Left colon (tissue), 2 donors: ENCODE results near the gene RASAL2. TPM values are rescaled to one million over a fixed set of nuclear protein-coding genes. Genes with fewer than 3 reads are reported as not detected.
"Not testable (repeated sequence)": the region's sequence is repeated elsewhere in the genome, so short reads cannot be mapped to it uniquely, and the experiment has no call there.

ENCODE experiments used
- ATAC-seq: fragments of 200-7000 bp; cut with Tn5 transposase; one replicate; pipeline ENCODE4 v1.9.1; 2020; ENCODE audit warnings: mild to moderate bottlenecking, moderate library complexity
- DNase-seq, 2 donors: peaks; one replicate each; pipeline ENCODE4 v3.0.0-alpha.2; 2020
- intact Hi-C, 2 donors: fragments of 100-400 bp; cut with DNase I in 1 of 2; cut with micrococcal nuclease in 1 of 2; formaldehyde crosslinking; loops; one replicate each; pipeline versions ENCODE4 v1.11.2 to v1.14.0; 2022; cut with DNase I, micrococcal nuclease
- total RNA-seq, 2 donors: library from RNA; stranded (reverse); fragmentation: NEBNext Ultra II Directional; extraction: Animal tissue kit (Norgen Biotek cat#: 25700); gene quantifications; one replicate each; pipeline ENCODE4 v1.2.1, GENCODE V29; 2021
- donor health status: DM: no; HTN: no; CAD: no.
- donor health status: DM: yes; HTN: yes; CAD: no.

The RASAL2 gene
- total RNA-seq, 2 donors from 2014 or later = 14.5 to 17.3 TPM

- intact Hi-C loops = loop anchor here in 1 of 2 donors (2.0 kb wide), 1 partner anchor 191 kb away; no protein-coding TSS in a partner anchor
- DNase-seq (peak; percentile 52 to 81), ATAC-seq (peak; percentile 79)
Measured at GRCh38 chr1:178501705-178502329, 407.9 kb downstream of the RASAL2 start.

GRCh38 chr1:178502330-178502714 is 408.4 kb downstream of the RASAL2 start:
- ATAC-seq (no peak), DNase-seq (no peak)
- intact Hi-C loops = no loop called here

GRCh38 chr1:178502856-178503255 is 409.0 kb downstream of the RASAL2 start:
- intact Hi-C loops = no loop called here
- DNase-seq (no peak), ATAC-seq (no peak)

- intact Hi-C loops, DNase-seq, ATAC-seq: not testable (repeated sequence)
Measured at GRCh38 chr1:178503316-178503715, 409.4 kb downstream of the RASAL2 start.

GRCh38 chr1:178503849-178504248 is 409.9 kb downstream of the RASAL2 start:
- intact Hi-C loops = no loop called here
- no peak for ATAC-seq
- no peak for DNase-seq

- intact Hi-C loops = no loop called here
- no peak for ATAC-seq
- no peak for DNase-seq
Measured at GRCh38 chr1:178504286-178504685, 410.4 kb downstream of the RASAL2 start.

GRCh38 chr1:178506177-178506576 is 412.3 kb downstream of the RASAL2 start:
- ATAC-seq (no peak), DNase-seq (no peak)
- intact Hi-C loops = no loop called here

- intact Hi-C loops = no loop called here
- ATAC-seq = peak; percentile 94
- peak in 1 of 2 donors; percentile 19 for DNase-seq
Measured at GRCh38 chr1:178506669-178507068, 412.8 kb downstream of the RASAL2 start.

GRCh38 chr1:178509414-178510007 is 415.6 kb downstream of the RASAL2 start:
- intact Hi-C loops = no loop called here

GRCh38 chr1:178510155-178510554 is 416.3 kb downstream of the RASAL2 start:
- DNase-seq = no peak
- intact Hi-C loops = no loop called here
- no peak for ATAC-seq

More at GRCh38 chr1:178509414-178510007, 415.6 kb downstream of the RASAL2 start:
- DNase-seq (no peak), ATAC-seq (no peak)

- ATAC-seq (no peak), DNase-seq (no peak)
Measured at GRCh38 chr1:178512566-178513277, 418.8 kb downstream of the RASAL2 start, which contains the start of gene TEX35. TSS of gene TEX35 (plus strand) at chr1:178513109. CDS start at chr1:178513189, 80 bp downstream.

GRCh38 chr1:178513278-178513983 is 419.5 kb downstream of the RASAL2 start:
- DNase-seq (peak in 1 of 2 donors; percentile 55), ATAC-seq (peak; percentile 94)
- intact Hi-C loops = no loop called here

More at GRCh38 chr1:178512566-178513277, 418.8 kb downstream of the RASAL2 start, which contains the start of gene TEX35:
- intact Hi-C loops = no loop called here

- ATAC-seq (no peak), DNase-seq (no peak)
- intact Hi-C loops = no loop called here
Measured at GRCh38 chr1:178516110-178516509, 422.2 kb downstream of the RASAL2 start.

GRCh38 chr1:178518894-178519293 is 425.0 kb downstream of the RASAL2 start:
- no peak for DNase-seq
- peak; percentile 64 for ATAC-seq

GRCh38 chr1:178520803-178521202 is 426.9 kb downstream of the RASAL2 start:
- intact Hi-C loops = no loop called here
- DNase-seq (no peak), ATAC-seq (no peak)

More at GRCh38 chr1:178518894-178519293, 425.0 kb downstream of the RASAL2 start:
- intact Hi-C loops = no loop called here

- DNase-seq (no peak), ATAC-seq (no peak)
- intact Hi-C loops = no loop called here
Measured at GRCh38 chr1:178521241-178521640, 427.3 kb downstream of the RASAL2 start.

- ATAC-seq = no peak
- intact Hi-C loops = no loop called here
- no peak for DNase-seq
Measured at GRCh38 chr1:178527117-178527516, 433.2 kb downstream of the RASAL2 start.

- intact Hi-C loops = no loop called here
- DNase-seq = no peak
- ATAC-seq = no peak
Measured at GRCh38 chr1:178528228-178528952, 434.5 kb downstream of the RASAL2 start.

GRCh38 chr1:178528953-178529335 is 435.0 kb downstream of the RASAL2 start:
- ATAC-seq (no peak), DNase-seq (no peak)
- intact Hi-C loops = no loop called here
